GDM1 (cell line): ENCODE results near the gene SSBP4.

Experiments used
- DNase-seq: peaks from one replicate; lab custom pipeline; 2025; lab: John Stamatoyannopoulos, UW

Gene SSBP4

GRCh38 chr19:18433015-18433691 is 14.0 kb downstream of the SSBP4 start:
- DNase-seq = no peak

DNA sequence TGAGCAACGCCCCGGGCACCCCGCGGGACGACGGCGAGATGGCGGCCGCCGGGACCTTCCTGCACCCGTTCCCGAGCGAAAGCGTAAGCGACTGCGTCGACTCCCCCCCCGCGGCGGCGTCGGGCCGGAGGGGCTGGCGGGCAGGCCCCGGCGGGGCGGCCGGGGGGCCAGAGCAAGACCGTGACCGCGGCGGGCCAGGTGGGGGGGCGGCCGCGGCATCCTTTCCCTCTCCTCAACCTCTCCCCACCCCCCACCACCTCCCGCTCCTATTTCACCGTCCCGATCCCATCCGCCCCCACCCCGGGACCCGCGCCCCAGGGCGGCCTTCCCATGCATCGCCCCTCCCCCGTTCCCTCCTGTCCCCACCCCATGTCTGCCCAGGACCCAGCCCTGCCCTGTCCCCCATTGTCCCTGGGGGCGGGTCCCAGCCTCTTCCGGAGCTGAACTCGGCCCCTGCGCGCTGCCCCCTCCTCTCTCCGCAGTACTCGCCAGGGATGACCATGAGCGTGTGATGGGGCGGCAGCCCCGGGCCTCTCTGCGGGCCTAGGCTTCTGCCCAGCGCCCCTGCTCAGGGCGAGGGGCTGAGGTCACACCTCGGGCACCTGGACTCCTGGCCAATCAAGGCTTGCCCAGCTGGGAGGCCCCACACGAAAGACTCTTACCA is 14.7 kb downstream of the SSBP4 start:
- DNase-seq = no peak

DNA sequence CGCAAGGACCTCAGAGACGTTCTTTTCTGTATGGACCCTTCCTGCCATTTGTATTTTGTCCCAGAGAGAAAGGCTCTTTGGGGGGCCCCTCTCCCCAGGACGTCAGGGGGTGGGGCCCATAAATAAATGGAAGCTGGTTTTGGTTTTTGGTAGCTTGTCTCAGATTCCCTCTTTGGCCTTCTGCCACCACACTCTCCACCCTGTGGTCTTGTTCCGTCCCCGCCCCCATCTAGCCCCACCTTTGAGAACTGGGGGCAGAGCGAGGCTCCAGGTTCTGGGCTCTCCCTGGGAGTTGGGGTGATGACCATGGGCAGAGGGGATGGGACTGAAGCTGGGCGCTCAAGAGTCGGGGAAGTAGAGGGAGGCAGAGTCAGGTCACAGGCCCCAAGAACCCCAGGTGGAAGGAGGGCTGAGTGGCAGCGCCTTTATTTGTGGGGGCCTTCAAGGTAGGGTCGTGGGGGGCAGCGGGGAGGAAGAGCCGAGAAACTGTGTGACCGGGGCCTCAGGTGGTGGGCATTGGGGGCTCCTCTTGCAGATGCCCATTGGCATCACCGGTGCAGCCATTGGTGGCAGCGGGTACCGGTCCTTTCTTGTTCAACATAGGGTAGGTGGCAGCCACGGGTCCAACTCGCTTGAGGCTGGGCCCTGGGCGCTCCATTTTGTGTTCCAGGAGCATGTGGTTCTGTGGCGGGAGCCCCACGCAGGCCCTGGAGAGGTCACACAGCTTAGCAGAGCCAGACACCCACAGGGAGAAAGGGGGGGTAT is 15.4 kb downstream of the SSBP4 start:
- no peak for DNase-seq

DNA sequence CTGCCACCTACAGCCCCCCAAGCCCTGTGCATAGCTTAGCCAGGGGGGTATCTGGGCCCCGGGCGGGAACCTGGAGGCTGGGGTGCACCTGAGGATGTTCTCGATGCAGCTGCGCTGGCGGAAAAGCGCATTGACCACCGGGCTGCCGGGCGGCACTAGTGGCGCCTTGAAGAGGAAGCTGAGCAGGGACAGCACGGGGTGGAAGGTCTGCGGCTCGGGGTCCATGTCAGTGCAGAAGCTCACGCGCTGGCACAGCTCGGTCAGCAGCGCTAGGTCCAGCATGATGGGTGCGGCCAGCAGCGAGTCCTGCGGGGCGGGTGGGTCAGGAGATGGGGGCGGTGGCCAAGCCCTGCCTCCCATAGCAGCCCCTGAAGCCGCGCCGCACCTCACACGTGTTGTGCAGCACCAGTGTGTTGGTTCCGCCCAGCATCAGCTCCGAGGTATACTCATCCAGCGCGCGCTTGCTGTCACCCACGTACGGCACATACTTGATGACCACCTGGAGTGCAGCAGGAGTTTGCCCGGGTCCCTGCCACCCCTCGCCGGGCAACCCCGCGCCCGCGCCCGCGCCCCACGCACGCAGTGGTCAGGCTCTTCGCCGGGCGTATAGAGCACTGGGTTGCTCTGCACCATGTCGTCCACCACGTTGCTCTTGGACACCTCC is 16.1 kb downstream of the SSBP4 start:
- DNase-seq = no peak

GRCh38 chr19:18435842-18436670 is 16.9 kb downstream of the SSBP4 start:
- no peak for DNase-seq

DNA sequence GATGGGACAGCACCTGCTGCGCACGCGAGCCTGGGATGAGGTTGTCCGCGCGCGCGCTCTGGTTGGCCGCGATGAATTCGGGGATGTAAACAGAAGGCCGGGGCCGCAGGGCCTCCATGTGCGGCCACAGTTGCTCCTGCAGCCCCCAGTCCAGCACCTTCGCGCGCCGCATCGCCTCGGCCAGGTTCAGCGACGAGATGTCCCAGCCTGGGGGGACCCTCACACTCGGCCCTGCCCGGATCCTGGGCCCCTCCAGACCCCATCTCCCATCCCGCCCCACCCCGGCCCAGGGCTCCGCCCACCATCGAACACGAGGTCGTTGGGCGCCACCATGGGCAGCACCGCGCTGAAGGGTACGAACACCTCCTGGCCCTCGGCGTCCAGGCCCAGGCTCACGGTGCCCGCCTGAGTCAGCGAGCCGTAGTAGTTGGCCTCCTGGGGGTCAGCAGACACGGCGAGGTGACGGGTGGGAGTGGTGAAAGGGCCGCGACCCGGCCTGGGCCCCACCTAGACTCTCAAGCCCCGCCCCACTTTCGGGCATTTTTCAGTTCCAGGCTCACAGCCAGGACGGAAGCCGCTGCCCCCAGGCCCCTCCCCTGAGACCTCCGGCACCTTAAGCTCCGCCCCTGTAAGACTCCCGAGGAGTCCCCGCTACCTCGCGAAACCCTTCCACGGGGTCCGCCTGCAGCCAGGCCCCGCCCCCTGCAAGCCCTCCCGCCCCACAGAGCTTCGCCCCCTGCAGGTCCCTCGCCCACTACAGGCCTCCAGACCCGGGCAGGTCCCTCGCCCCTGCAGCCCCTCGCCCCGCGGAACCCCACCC is 17.7 kb downstream of the SSBP4 start:
- DNase-seq = peak; percentile 79

DNA sequence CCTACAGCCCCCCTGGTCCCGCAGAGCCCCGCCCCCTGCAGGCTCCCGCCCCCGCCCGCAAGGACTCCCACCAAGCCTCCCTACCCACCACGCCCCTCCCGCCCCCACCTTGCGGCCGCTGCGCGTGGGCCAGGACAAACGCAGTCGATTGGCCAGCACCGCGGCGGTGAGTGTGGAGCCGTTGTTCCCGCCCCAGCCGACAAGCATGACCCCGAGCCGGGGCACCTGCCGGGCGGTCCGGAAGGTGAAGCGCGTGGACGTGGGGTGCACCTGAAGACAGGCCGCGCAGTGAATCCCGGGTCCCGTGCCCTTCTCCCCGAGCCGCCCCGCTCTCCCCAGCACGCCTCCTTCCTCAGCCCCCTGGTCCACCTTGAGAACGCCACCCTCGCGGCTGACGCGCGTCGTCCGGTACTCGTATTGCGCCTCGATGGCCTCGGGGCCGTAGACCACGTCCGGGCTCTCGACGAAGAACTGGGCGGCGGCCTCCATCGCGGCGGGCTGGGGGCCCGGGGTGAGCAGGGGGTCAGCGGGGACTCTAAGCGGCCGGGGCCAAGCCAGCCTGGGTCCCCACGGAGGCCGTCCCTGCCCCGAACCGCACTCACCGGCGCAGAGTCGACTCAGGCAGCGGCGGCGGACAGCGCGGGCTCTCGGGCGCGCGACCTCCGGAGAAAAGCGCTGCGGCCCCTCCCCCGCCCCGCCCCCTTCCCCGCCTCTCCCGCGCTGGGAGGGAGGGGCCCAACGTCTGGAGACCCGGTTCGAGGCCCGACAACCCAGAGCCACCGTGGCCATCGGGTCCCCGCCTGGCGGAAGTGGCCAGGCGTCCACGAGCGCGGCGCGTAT is 18.5 kb downstream of the SSBP4 start, which contains the start of gene ISYNA1:
ISYNA1 (minus strand) TSS at position 643 of the 840 bp plus-strand sequence; CDS start at position 489, 154 bp downstream.
- DNase-seq = peak; percentile 47

DNA sequence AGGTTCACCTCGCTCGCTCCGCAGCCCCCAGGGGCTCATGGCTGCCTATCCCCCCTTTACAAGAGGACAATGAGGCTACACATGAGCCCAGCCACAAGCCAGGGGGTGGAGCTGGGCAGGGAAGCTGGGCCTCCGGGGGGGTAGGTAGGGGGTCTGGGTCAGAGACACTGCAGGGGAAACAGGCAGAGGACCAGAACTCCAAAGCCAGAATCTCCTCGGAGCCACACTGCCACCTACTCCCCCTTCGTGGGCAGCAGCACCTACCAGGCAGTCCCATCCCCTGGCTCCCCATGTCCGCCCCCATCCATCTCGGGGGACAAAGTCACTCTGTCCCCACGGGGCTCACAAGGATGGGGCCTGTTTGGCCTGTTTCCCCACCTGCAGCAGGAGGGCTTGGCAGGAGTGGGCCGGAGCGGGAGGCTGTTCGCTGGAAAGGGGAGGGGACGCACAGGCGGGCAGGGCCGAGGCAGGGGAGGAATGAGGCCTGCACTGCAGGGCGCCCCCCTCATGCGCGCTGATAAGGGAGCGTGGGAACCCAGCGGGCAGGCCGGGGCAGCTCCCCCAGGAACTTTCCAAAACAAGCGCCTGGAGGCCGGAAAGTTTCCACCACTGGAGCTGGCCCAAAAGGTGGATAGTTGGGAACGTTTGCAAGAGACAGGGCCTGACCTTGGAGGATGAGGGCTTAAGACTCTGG is 19.3 kb downstream of the SSBP4 start:
- no peak for DNase-seq

DNA sequence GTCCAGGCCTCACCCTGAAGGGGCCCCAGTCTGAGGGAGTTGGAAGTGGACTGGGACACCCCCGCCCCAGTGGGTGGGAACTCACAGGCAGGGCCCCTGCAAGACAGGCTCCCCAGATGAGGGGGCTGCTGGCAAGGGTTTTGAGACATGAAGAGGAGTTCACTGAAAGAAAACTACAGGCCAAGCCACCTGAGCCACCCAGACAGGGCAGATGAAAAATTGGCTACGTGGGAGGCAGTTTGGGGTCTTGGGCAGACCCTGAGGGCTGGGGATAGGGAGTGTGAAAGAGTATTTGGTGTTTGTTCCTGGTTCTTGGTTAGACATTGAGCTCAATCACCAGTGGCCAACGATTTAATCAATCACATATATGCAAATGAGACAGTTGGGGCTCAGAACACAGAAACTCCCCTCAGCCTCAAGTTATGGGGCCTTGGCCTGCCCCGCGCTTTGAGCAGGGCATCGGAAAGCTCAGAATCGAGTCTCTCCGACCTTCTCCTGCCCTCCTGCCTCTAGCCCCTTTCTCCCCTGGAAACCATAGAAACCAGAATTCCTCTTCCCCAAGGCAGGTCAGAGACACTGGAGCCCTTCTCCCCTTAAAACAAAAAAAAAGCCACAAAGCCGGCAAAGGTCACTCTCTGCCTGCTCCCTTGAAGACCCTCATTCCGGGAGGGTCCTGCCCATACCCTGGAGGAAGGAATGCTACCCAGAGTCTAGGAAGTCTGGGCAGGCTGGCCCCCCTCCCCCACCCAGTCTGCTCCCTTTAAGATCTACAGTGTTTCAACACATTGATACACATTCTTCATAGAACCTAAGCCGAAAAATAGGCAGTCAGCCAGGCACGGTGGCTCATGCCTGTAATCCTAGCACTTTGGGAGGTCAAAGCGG is 20.1 kb downstream of the SSBP4 start:
- DNase-seq = no peak

DNA sequence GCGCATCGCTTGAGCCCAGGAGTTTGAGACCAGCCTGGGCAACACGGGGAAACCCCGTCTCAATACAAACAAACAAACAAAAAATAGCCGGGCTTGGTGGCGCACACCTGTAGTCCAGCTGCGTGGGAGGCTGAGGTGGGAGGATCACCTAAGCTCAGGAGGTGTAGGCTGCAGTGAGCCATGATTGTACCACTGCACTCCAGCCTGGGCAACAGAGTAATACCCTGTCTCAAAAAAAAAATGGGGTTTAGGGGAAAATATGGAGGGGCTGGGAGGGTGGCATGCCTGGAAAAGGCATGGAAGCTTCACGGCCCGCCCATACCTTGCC is 20.7 kb downstream of the SSBP4 start:
- DNase-seq = no peak

GRCh38 chr19:18440415-18440877 is 21.2 kb downstream of the SSBP4 start:
- DNase-seq = no peak

- no peak for DNase-seq
Measured at GRCh38 chr19:18440936-18441803, 22.0 kb downstream of the SSBP4 start.

- DNase-seq = no peak
Measured at GRCh38 chr19:18441804-18442788, 22.9 kb downstream of the SSBP4 start.

DNA sequence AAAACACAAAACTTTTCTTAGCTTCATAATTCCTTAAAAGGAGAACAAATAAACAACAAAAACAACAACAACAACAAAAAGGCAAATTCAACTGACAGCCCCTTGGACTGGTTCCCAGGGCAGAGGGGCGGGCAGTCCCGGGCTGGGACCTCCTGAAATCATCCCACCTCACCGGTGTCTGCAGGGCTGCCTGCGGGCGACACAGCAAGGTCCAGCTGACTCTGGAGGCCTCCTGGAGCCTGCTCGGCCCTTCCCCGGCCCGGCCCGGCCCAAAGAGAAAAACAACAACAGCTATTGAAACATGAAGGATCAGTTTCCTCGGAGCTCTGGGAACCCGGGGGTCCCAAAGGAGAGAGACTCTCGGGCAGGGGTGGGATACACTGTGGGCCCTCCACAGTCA is 23.7 kb downstream of the SSBP4 start:
- no peak for DNase-seq

- DNase-seq = no peak
Measured at GRCh38 chr19:18443406-18443805, 24.2 kb downstream of the SSBP4 start.

GRCh38 chr19:18443831-18444230 is 24.6 kb downstream of the SSBP4 start:
- DNase-seq = no peak
